Measurements from ENCODE around the gene GJA9. TPM values are rescaled to one million over a fixed set of nuclear protein-coding genes. Genes with fewer than 3 reads are reported as not detected.
A peak's percentile ranks its signal among the peaks of the same experiment; 100 is the strongest.
"Not testable (repeated sequence)": the region's sequence is repeated elsewhere in the genome, so short reads cannot be mapped to it uniquely, and the experiment has no call there.

Gene GJA9
- polyA plus RNA-seq, 4 donors = 0.31 TPM; not detected in 3

DNA sequence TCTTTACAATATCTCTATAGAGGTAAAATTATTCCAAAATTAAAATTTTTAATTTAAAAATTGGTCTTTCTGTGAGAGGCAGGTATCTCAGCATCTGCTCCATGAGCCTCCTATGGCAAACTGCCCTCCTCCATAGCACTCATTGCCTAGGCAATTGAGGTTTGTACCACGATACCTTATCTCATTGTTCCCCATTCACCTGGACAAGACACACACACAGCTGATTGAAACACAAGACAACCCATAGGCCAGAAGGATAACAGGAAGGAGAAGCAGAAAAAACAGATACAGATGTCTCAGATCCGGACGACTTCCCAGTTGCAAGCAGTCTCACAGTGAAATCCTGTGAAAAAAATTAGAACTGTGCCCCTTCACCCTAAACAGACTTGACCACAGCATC lies 36.0 kb upstream of the GJA9 start:
- Histone ChIP-seq H3K27me3 (ENCODE audit: control insufficient read depth in 3 of 3, insufficient read depth in 3 of 3, low read length in 3 of 3) (no peaks in the 10 kb centered on the region), H3K27ac (ENCODE audit: low read depth in 1 of 3, low read length in 2 of 3) (no peak overlapping the region), H3K9me3 (ENCODE audit: control insufficient read depth in 2 of 2, insufficient read depth in 1 of 2, low read depth in 1 of 2, low read length in 1 of 2) (no peaks in the 10 kb centered on the region), H3K36me3 (ENCODE audit: control insufficient read depth in 3 of 3, insufficient read depth in 2 of 3, low read depth in 1 of 3, low read length in 3 of 3) (no peaks in the 10 kb centered on the region), H3K4me3 (ENCODE audit: low read depth in 1 of 3, low read length in 3 of 3) (no peak overlapping the region), H3K4me1 (ENCODE audit: control insufficient read depth in 3 of 3, insufficient read depth in 2 of 3, low read depth in 1 of 3, low read length in 2 of 3) (no peaks in the 10 kb centered on the region)
- DNase-seq (no peak), FAIRE-seq (no peak)
- WGBS, 3 donors = 75 to 85% (median 84%) methylated on average over 3 of the region's 3 CpGs

GRCh38 chr1:38915352-38915948 lies 34.1 kb upstream of the GJA9 start:
- WGBS, 3 donors = 38 to 47% (median 43%) methylated on average over 3 of the region's 3 CpGs
- H3K4me1 ChIP-seq (ENCODE audit: control insufficient read depth in 3 of 3, insufficient read depth in 2 of 3, low read depth in 1 of 3, low read length in 2 of 3) = no peaks in the 10 kb centered on the region
- H3K27ac ChIP-seq (ENCODE audit: low read depth in 1 of 3, low read length in 2 of 3) = no peak overlapping the region
- no peaks in the 10 kb centered on the region for H3K9me3 ChIP-seq (ENCODE audit: control insufficient read depth in 2 of 2, insufficient read depth in 1 of 2, low read depth in 1 of 2, low read length in 1 of 2)
- H3K27me3 ChIP-seq (ENCODE audit: control insufficient read depth in 3 of 3, insufficient read depth in 3 of 3, low read length in 3 of 3) = no peaks in the 10 kb centered on the region
- no peaks in the 10 kb centered on the region for H3K36me3 ChIP-seq (ENCODE audit: control insufficient read depth in 3 of 3, insufficient read depth in 2 of 3, low read depth in 1 of 3, low read length in 3 of 3)
- FAIRE-seq (no peak), DNase-seq (no peak)
- H3K4me3 ChIP-seq (ENCODE audit: low read depth in 1 of 3, low read length in 3 of 3) = no peak overlapping the region

GRCh38 chr1:38914908-38915307 lies 33.5 kb upstream of the GJA9 start:
- not testable (repeated sequence) for H3K9me3 ChIP-seq (ENCODE audit: control insufficient read depth in 2 of 2, insufficient read depth in 1 of 2, low read depth in 1 of 2, low read length in 1 of 2); FAIRE-seq; H3K4me3 ChIP-seq (ENCODE audit: low read depth in 1 of 3, low read length in 3 of 3); H3K27ac ChIP-seq (ENCODE audit: low read depth in 1 of 3, low read length in 2 of 3); DNase-seq; H3K36me3 ChIP-seq (ENCODE audit: control insufficient read depth in 3 of 3, insufficient read depth in 2 of 3, low read depth in 1 of 3, low read length in 3 of 3); H3K27me3 ChIP-seq (ENCODE audit: control insufficient read depth in 3 of 3, insufficient read depth in 3 of 3, low read length in 3 of 3); H3K4me1 ChIP-seq (ENCODE audit: control insufficient read depth in 3 of 3, insufficient read depth in 2 of 3, low read depth in 1 of 3, low read length in 2 of 3)
- WGBS, 3 donors = 96 to 100% (median 97%) methylated on average over 8 of the region's 8 CpGs

DNA sequence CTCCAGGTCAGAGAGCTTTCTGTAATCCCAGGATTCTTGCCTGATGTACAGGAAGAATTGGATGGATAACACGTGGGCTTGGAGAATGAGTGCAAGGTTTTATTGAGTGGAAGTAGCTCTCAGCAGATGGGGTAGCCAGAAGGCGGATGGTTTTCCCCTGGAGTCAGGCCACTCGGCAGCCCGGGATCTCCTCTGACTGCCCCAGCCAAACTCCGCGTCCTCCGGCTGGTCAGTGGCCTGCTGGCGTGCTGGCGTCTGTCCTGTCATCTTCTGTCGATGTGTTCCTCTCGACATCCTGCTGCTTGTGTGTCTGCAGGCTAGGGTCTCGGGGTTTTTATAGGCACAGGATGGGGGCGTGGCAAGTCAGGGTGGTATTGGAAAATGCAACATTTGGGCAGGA lies 27.4 kb upstream of the GJA9 start:
- Histone ChIP-seq H3K27me3 (ENCODE audit: control insufficient read depth in 3 of 3, insufficient read depth in 3 of 3, low read length in 3 of 3) (no peaks in the 10 kb centered on the region), H3K4me3 (ENCODE audit: low read depth in 1 of 3, low read length in 3 of 3) (no peak overlapping the region), H3K9me3 (ENCODE audit: control insufficient read depth in 2 of 2, insufficient read depth in 1 of 2, low read depth in 1 of 2, low read length in 1 of 2) (peaks cover 0 to 5% of the 10 kb centered on the region in 2 donors), H3K27ac (ENCODE audit: low read depth in 1 of 3, low read length in 2 of 3) (no peak overlapping the region), H3K4me1 (ENCODE audit: control insufficient read depth in 3 of 3, insufficient read depth in 2 of 3, low read depth in 1 of 3, low read length in 2 of 3) (no peaks in the 10 kb centered on the region), H3K36me3 (ENCODE audit: control insufficient read depth in 3 of 3, insufficient read depth in 2 of 3, low read depth in 1 of 3, low read length in 3 of 3) (no peaks in the 10 kb centered on the region)
- DNase-seq = no peak
- no peak for FAIRE-seq
- 81 to 90% (median 89%) methylated on average over 13 of the region's 13 CpGs for WGBS, 3 donors

DNA sequence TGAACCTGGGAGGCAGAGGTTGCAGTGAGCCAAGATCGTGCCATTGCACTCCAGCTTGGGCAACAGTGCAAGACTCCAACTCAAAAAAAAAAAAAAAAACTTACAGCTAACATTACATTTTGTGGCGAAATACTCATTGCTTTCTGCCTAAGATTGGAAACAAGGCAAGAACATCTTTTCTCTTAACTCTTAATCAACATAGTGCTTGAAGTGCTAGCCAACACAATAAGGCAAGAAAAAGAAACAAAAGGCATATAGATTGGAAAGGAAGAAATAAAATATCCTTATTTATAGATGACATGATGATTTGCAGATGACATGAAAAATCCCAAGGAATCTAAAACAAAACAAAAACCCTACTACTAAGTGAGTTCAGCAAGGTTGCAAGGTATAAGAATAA lies 24.6 kb upstream of the GJA9 start:
- Histone ChIP-seq H3K27me3 (ENCODE audit: control insufficient read depth in 3 of 3, insufficient read depth in 3 of 3, low read length in 3 of 3) (no peaks in the 10 kb centered on the region), H3K27ac (ENCODE audit: low read depth in 1 of 3, low read length in 2 of 3) (no peak overlapping the region), H3K36me3 (ENCODE audit: control insufficient read depth in 3 of 3, insufficient read depth in 2 of 3, low read depth in 1 of 3, low read length in 3 of 3) (no peaks in the 10 kb centered on the region), H3K4me1 (ENCODE audit: control insufficient read depth in 3 of 3, insufficient read depth in 2 of 3, low read depth in 1 of 3, low read length in 2 of 3) (no peaks in the 10 kb centered on the region), H3K4me3 (ENCODE audit: low read depth in 1 of 3, low read length in 3 of 3) (no peak overlapping the region), H3K9me3 (ENCODE audit: control insufficient read depth in 2 of 2, insufficient read depth in 1 of 2, low read depth in 1 of 2, low read length in 1 of 2) (peaks cover 0 to 5% of the 10 kb centered on the region in 2 donors)
- FAIRE-seq (no peak), DNase-seq (no peak)
- 73 to 98% (median 98%) methylated on average over 2 of the region's 2 CpGs for WGBS, 3 donors

GRCh38 chr1:38899560-38899959 lies 18.2 kb upstream of the GJA9 start:
- Histone ChIP-seq H3K4me3 (ENCODE audit: low read depth in 1 of 3, low read length in 3 of 3) (no peak overlapping the region), H3K27ac (ENCODE audit: low read depth in 1 of 3, low read length in 2 of 3) (no peak overlapping the region), H3K4me1 (ENCODE audit: control insufficient read depth in 3 of 3, insufficient read depth in 2 of 3, low read depth in 1 of 3, low read length in 2 of 3) (peaks cover 0 to 6% (median 0%) of the 10 kb centered on the region in 3 donors), H3K27me3 (ENCODE audit: control insufficient read depth in 3 of 3, insufficient read depth in 3 of 3, low read length in 3 of 3) (no peaks in the 10 kb centered on the region), H3K36me3 (ENCODE audit: control insufficient read depth in 3 of 3, insufficient read depth in 2 of 3, low read depth in 1 of 3, low read length in 3 of 3) (no peaks in the 10 kb centered on the region), H3K9me3 (ENCODE audit: control insufficient read depth in 2 of 2, insufficient read depth in 1 of 2, low read depth in 1 of 2, low read length in 1 of 2) (no peaks in the 10 kb centered on the region)
- FAIRE-seq (no peak), DNase-seq (peak; percentile 20 to 33)
- WGBS, 3 donors = 15 to 66% (median 34%) methylated on average over 4 of the region's 4 CpGs

GRCh38 chr1:38898653-38899230 lies 17.4 kb upstream of the GJA9 start:
- Histone ChIP-seq H3K27me3 (ENCODE audit: control insufficient read depth in 3 of 3, insufficient read depth in 3 of 3, low read length in 3 of 3) (no peaks in the 10 kb centered on the region), H3K4me3 (ENCODE audit: low read depth in 1 of 3, low read length in 3 of 3) (no peak overlapping the region), H3K27ac (ENCODE audit: low read depth in 1 of 3, low read length in 2 of 3) (no peak overlapping the region), H3K36me3 (ENCODE audit: control insufficient read depth in 3 of 3, insufficient read depth in 2 of 3, low read depth in 1 of 3, low read length in 3 of 3) (no peaks in the 10 kb centered on the region), H3K9me3 (ENCODE audit: control insufficient read depth in 2 of 2, insufficient read depth in 1 of 2, low read depth in 1 of 2, low read length in 1 of 2) (no peaks in the 10 kb centered on the region), H3K4me1 (ENCODE audit: control insufficient read depth in 3 of 3, insufficient read depth in 2 of 3, low read depth in 1 of 3, low read length in 2 of 3) (peaks cover 0 to 6% (median 0%) of the 10 kb centered on the region in 3 donors)
- FAIRE-seq = no peak
- no peak for DNase-seq

GRCh38 chr1:38896169-38896568 lies 14.8 kb upstream of the GJA9 start:
- H3K36me3 ChIP-seq (ENCODE audit: control insufficient read depth in 3 of 3, insufficient read depth in 2 of 3, low read depth in 1 of 3, low read length in 3 of 3) = no peaks in the 10 kb centered on the region
- peaks cover 0 to 6% (median 0%) of the 10 kb centered on the region in 3 donors for H3K4me1 ChIP-seq (ENCODE audit: control insufficient read depth in 3 of 3, insufficient read depth in 2 of 3, low read depth in 1 of 3, low read length in 2 of 3)
- H3K27me3 ChIP-seq (ENCODE audit: control insufficient read depth in 3 of 3, insufficient read depth in 3 of 3, low read length in 3 of 3) = no peaks in the 10 kb centered on the region
- no peaks in the 10 kb centered on the region for H3K9me3 ChIP-seq (ENCODE audit: control insufficient read depth in 2 of 2, insufficient read depth in 1 of 2, low read depth in 1 of 2, low read length in 1 of 2)
- WGBS, 3 donors = 93 to 96% (median 93%) methylated on average over 2 of the region's 2 CpGs
- no peak overlapping the region for H3K27ac ChIP-seq (ENCODE audit: low read depth in 1 of 3, low read length in 2 of 3)
- H3K4me3 ChIP-seq (ENCODE audit: low read depth in 1 of 3, low read length in 3 of 3) = no peak overlapping the region
- FAIRE-seq = no peak
- no peak for DNase-seq

- Histone ChIP-seq H3K4me1 (ENCODE audit: control insufficient read depth in 3 of 3, insufficient read depth in 2 of 3, low read depth in 1 of 3, low read length in 2 of 3) (no peaks in the 10 kb centered on the region), H3K36me3 (ENCODE audit: control insufficient read depth in 3 of 3, insufficient read depth in 2 of 3, low read depth in 1 of 3, low read length in 3 of 3) (no peaks in the 10 kb centered on the region), H3K27ac (ENCODE audit: low read depth in 1 of 3, low read length in 2 of 3) (no peak overlapping the region), H3K9me3 (ENCODE audit: control insufficient read depth in 2 of 2, insufficient read depth in 1 of 2, low read depth in 1 of 2, low read length in 1 of 2) (no peaks in the 10 kb centered on the region), H3K27me3 (ENCODE audit: control insufficient read depth in 3 of 3, insufficient read depth in 3 of 3, low read length in 3 of 3) (no peaks in the 10 kb centered on the region), H3K4me3 (ENCODE audit: low read depth in 1 of 3, low read length in 3 of 3) (no peak overlapping the region)
- DNase-seq = no peak
- FAIRE-seq = no peak
- WGBS, 3 donors = 74 to 84% (median 77%) methylated on average over 1 of the region's 1 CpG
Measured at GRCh38 chr1:38892976-38893375, 11.6 kb upstream of the GJA9 start.
